OCI-LY1 (cell line): ENCODE results near the gene CPSF4.

Experiments
- H2AFZ ChIP-seq: fragments of 200-600 bp; sonication (generic), shearing (Covaris generic); 2 replicates; pipeline ENCODE4 v1.6.0; 2014; ENCODE audit warnings: antibody characterized with exemption, mild to moderate bottlenecking, low read length
- H3F3A ChIP-seq: fragments of 200-600 bp; sonication (generic), shearing (Covaris generic); 2 replicates; pipeline ENCODE4 v1.6.0; 2014; ENCODE audit warnings: mild to moderate bottlenecking, antibody characterized with exemption, low read length, moderate library complexity; ENCODE audit not compliant: insufficient read depth
- H3K27ac ChIP-seq: fragments of 200-600 bp; sonication (generic); 2 replicates; pipeline ENCODE4 v1.5.1; 2014; ENCODE audit warnings: low read length, mixed run types, mild to moderate bottlenecking, low read depth; ENCODE audit not compliant: poor library complexity, severe bottlenecking
- H3K27me3 ChIP-seq: fragments of 200-600 bp; sonication (generic); 2 replicates; pipeline ENCODE4 v1.6.0; 2014; ENCODE audit warnings: antibody characterized with exemption, mild to moderate bottlenecking, low read length, moderate library complexity; ENCODE audit not compliant: insufficient read depth
- H3K36me3 ChIP-seq: fragments of 200-600 bp; sonication (generic); 2 replicates; pipeline ENCODE4 v1.6.1; 2014; ENCODE audit warnings: mild to moderate bottlenecking, antibody characterized with exemption, low read length, moderate library complexity, mixed read lengths; ENCODE audit not compliant: insufficient read depth
- H3K4me1 ChIP-seq: fragments of 200-600 bp; sonication (generic); 2 replicates; pipeline ENCODE4 v1.5.1; 2014; ENCODE audit warnings: mild to moderate bottlenecking, low read length, moderate library complexity; ENCODE audit not compliant: insufficient read depth, severe bottlenecking
- H3K4me2 ChIP-seq: fragments of 200-600 bp; sonication (generic), shearing (Covaris generic); 2 replicates; pipeline ENCODE4 v1.6.1; 2014; ENCODE audit warnings: low read length
- H3K4me3 ChIP-seq: fragments of 200-600 bp; sonication (generic); 2 replicates; pipeline ENCODE4 v1.5.1; 2014; ENCODE audit warnings: low read length, low read depth, mild to moderate bottlenecking, mixed read lengths; ENCODE audit not compliant: poor library complexity, severe bottlenecking
- H3K79me2 ChIP-seq: fragments of 200-600 bp; shearing (Covaris generic); 2 replicates; pipeline ENCODE4 v1.6.1; 2016; ENCODE audit warnings: mixed run types, low read length, mixed read lengths; ENCODE audit not compliant: insufficient read depth
- H3K9ac ChIP-seq: fragments of 200-600 bp; sonication (generic), shearing (Covaris generic); 2 replicates; pipeline ENCODE4 v1.6.1; 2014; ENCODE audit warnings: mild to moderate bottlenecking, low read length, mixed read lengths
- H3K9me2 ChIP-seq: fragments of 200-600 bp; sonication (generic), shearing (Covaris generic); 2 replicates; pipeline ENCODE4 v1.6.1; 2014; ENCODE audit warnings: low read depth, mild to moderate bottlenecking, low read length, mixed read lengths
- H3K9me3 ChIP-seq: fragments of 200-600 bp; shearing (Covaris generic); 2 replicates; pipeline ENCODE4 v1.6.1; 2014; ENCODE audit warnings: low read length, mixed read lengths
- H4K20me1 ChIP-seq: fragments of 200-600 bp; sonication (generic), shearing (Covaris generic); 2 replicates; pipeline ENCODE4 v1.6.0; 2016; ENCODE audit warnings: mild to moderate bottlenecking, low read length; ENCODE audit not compliant: insufficient read depth
- EZH2 ChIP-seq: fragments of 200-600 bp; sonication (generic), shearing (Covaris generic); IDR thresholded peaks from 2 replicates; pipeline ENCODE4 v1.8.0; 2017; ENCODE audit warnings: borderline replicate concordance, mixed run types, mild to moderate bottlenecking, antibody characterized with exemption, low read length, moderate library complexity, mixed read lengths
- TF ChIP-seq, protein P1 (sequence below): fragments of 200-600 bp; sonication (generic), shearing (Covaris generic); IDR thresholded peaks from 2 replicates; pipeline ENCODE4 v1.5.1; 2017; ENCODE audit warnings: mild to moderate bottlenecking, antibody characterized with exemption, low read length, moderate library complexity, mixed read lengths

CPSF4 gene

DNA sequence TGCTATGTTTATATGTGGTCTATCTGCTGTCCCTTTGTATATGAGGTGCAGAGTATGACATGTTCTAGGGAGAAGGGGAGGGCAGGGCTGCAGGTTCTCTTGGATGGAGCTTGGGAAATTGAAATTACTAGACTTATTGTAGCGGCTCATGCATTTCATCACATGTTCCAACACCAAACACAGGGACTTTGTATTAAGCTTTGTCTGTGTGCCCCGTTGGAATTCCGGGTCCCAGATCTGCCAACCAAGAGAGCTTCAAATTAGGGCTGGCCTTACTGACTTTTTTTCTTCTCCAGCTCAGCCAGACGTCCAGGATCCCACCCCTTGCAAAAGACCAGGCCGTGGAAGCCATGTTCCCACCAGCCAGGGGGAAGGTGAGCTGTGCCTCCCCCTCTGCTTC is 37.4 kb downstream of the CPSF4 start:
- peaks cover 48% of the 10 kb centered on the region for H3K36me3 ChIP-seq
- TF ChIP-seq EZH2 = no peak
- TF ChIP-seq, protein P1, sequence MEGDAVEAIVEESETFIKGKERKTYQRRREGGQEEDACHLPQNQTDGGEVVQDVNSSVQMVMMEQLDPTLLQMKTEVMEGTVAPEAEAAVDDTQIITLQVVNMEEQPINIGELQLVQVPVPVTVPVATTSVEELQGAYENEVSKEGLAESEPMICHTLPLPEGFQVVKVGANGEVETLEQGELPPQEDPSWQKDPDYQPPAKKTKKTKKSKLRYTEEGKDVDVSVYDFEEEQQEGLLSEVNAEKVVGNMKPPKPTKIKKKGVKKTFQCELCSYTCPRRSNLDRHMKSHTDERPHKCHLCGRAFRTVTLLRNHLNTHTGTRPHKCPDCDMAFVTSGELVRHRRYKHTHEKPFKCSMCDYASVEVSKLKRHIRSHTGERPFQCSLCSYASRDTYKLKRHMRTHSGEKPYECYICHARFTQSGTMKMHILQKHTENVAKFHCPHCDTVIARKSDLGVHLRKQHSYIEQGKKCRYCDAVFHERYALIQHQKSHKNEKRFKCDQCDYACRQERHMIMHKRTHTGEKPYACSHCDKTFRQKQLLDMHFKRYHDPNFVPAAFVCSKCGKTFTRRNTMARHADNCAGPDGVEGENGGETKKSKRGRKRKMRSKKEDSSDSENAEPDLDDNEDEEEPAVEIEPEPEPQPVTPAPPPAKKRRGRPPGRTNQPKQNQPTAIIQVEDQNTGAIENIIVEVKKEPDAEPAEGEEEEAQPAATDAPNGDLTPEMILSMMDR = no peak
- no peak overlapping the region for H3K4me3 ChIP-seq
- no peak overlapping the region for H3K27ac ChIP-seq
- H3K9me3 ChIP-seq = no peaks in the 10 kb centered on the region
- H3K4me2 ChIP-seq = no peak overlapping the region
- no peak overlapping the region for H2AFZ ChIP-seq
- peaks cover 32% of the 10 kb centered on the region for H3K4me1 ChIP-seq
- peaks cover 36% of the 10 kb centered on the region for H3K79me2 ChIP-seq
- no peaks in the 10 kb centered on the region for H4K20me1 ChIP-seq
- no peaks in the 10 kb centered on the region for H3K9me2 ChIP-seq
- H3K9ac ChIP-seq = no peak overlapping the region
- no peaks in the 10 kb centered on the region for H3K27me3 ChIP-seq
- H3F3A ChIP-seq = no peaks in the 10 kb centered on the region

DNA sequence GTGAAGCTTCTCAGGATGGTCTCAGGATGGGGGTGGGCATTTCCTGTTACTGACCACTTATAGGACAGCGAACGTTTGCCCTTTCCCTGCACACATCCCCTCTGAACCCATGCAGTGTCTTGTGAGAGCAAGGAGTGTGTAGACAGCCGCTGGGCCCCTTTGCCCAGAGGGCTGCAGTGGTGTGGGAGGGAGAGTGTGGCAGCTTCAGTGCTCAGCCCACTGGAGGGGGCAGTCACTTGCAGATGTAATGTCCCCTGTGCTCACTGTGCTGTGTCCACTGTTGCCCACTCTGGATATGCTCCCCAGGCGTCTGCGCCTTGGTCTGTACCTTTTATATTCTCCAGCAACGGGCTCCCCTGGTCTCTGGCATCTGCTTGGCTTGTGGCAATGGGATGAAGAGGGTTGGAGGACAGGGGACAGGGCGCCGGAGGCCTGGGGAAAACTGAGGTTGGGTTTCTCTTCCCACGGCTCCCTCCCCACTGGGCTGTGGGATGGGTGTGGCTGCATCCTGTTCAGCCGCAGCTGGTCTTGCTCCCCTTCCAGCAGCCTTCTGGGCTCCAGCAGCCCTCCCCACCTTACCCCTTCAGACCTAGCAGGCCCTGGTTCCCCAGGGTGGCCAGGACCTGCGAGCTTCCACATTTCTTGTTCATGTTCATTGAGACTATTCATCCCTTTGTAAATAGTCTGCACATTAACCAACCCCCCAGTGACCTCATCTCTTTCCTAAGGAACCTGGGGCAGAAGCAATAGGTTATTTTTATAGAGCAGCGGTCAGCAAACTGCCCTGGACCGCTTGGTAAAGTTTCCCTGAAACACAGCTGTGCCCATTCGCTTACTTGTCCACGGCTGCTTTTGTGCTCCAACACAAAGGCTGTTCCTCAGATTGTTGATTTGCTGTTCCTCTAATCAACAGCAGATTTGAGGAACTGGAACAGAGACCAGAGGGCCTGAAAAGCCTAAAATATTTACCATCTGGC is 40.0 kb downstream of the CPSF4 start:
- peaks cover 19% of the 10 kb centered on the region for H3K4me1 ChIP-seq
- H3K36me3 ChIP-seq = peaks cover 70% of the 10 kb centered on the region
- H3K4me2 ChIP-seq = no peak overlapping the region
- no peaks in the 10 kb centered on the region for H3K9me2 ChIP-seq
- H3K9me3 ChIP-seq = no peaks in the 10 kb centered on the region
- TF ChIP-seq EZH2 = no peak
- TF ChIP-seq, protein P1 = no peak
- no peaks in the 10 kb centered on the region for H3K27me3 ChIP-seq
- H3K9ac ChIP-seq = no peak overlapping the region
- H3K27ac ChIP-seq = no peak overlapping the region
- no peak overlapping the region for H3K4me3 ChIP-seq
- no peaks in the 10 kb centered on the region for H4K20me1 ChIP-seq
- no peak overlapping the region for H2AFZ ChIP-seq
- H3F3A ChIP-seq = no peaks in the 10 kb centered on the region
- H3K79me2 ChIP-seq = peaks cover 28% of the 10 kb centered on the region

DNA sequence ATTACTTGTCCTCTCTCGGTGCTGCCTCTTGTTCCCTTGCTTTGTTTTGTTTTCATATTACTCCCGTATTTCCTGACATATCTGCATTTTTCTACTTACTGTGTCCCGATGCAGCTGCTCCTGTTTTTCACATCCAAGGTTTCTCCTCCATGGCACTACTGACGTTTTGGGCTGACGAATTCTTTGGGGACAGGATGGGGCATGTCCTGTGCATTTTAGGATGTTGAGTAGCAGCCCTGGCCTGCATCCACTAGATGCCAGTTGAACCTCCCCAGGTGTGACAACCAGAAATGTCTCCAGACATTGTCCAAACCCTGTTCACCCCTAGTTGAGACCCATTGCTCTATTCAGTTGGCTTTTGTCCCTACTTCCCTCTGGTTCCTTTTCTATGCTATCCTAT is 46.4 kb downstream of the CPSF4 start:
- Histone ChIP-seq H3K9me2 (no peaks in the 10 kb centered on the region), H3K4me1 (no peaks in the 10 kb centered on the region), H3K27ac (no peak overlapping the region), H3K79me2 (no peaks in the 10 kb centered on the region), H4K20me1 (no peaks in the 10 kb centered on the region), H3K9me3 (peaks cover 4% of the 10 kb centered on the region; the same call in 1 of the 2 replicates), H3K36me3 (peaks cover 74% of the 10 kb centered on the region), H2AFZ (no peak overlapping the region), H3K4me3 (no peak overlapping the region), H3F3A (no peaks in the 10 kb centered on the region), H3K4me2 (no peak overlapping the region), H3K27me3 (no peaks in the 10 kb centered on the region), H3K9ac (no peak overlapping the region)
- TF ChIP-seq, protein P1 = no peak
- TF ChIP-seq EZH2 = no peak
